HG03095 (cell line): Measurements from ENCODE around the gene FUT1.

Experiments used
- ATAC-seq: cut with Tn5 transposase; IDR thresholded peaks from one replicate; pipeline ENCODE4 v1.9.1; 2021; ENCODE audit warnings: moderate library complexity; ENCODE audit not compliant: unreplicated experiment

The FUT1 gene

DNA sequence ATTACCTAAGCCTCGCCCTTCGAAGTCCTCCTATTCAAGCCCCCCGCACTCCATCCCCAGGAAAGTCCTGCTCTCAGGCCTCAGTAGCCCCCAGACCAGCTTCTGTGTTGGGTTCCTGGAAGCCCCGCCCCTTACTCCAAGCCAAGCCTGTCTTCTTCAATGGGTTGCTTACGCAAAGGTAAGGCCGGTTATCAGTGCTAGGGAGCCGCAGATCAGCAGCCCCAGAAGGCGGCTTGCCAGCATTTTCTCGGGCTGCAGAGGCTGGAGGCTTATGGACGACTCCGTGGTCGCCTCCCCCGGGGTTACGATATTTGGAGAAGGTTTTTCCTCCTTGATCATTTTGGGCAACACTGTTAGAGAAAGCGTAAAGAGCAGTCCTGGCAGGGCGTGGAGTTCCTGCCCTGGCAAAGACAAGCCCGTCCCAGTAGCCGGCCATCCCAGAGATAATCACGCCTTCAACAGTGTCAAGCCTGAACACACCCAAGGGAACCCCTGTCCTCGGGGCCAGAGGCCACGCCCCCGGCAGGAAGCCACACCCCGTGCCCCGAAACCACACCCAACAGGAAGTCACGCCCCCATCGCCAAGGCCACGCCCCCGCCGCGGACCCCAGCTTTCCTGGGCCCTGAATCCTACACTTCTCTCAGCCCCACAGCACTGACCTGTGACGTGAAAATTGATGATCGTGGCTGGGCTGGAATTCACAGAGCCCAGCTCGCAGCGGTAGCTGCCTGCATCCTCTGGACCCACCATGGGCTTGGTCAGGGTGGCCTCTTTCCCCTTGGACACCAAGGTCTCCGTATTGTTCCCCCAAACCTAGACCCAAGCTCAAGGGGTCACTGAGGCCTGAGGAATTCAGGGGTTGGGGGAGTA is 11.1 kb downstream of the FUT1 start:
- ATAC-seq, result no peak

- ATAC-seq, result no peak
Measured at GRCh38 chr19:48740164-48740972, 12.1 kb downstream of the FUT1 start, which contains the start of gene RASIP1. Gene RASIP1 (minus strand): TSS chr19:48740610. CDS start chr19:48740282, 328 bp downstream.

GRCh38 chr19:48739404-48740163 is 12.9 kb downstream of the FUT1 start:
- ATAC-seq, result no peak

DNA sequence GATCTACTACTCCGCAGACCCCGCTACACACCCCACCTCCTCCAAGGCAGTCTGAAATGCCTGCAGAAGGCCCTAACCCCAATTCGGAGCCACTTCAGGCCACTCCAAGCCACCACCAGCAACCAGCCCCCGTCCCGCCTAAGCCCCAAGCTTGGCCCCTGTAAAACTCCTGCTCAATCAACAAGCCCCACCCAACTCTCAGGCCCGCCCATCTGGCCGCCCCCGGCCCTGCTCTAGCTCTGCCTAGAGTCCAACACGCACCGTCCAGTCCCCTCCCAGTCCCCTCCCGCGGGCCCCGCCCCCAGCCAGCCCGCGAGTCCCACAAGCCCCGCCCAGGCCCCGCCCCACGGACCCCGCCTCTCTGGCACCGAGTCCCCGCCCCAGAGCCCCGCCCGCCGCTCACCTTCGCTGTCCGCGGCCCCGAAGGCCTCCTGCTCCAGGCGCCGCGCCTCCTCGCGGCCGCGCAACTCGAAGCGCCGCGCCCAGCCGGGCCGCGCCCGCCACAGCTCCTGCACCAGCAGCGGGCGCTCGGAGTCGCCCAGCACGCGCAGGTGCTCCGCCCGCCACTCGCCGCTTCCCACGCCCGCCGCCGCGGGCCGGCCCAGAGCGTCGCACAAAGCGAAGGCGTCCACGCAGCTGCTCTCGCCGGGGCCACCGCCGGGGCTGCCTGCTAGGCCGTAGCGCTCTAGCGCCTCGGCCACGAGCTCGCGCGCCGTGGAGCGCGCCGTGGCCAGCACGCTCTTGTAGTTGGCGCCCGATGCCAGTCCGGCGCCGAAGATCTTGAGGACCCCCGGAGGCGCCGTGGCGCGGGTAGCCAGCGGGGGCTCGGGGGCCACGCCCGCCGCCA is 13.7 kb downstream of the FUT1 start:
- ATAC-seq, result no peak

DNA sequence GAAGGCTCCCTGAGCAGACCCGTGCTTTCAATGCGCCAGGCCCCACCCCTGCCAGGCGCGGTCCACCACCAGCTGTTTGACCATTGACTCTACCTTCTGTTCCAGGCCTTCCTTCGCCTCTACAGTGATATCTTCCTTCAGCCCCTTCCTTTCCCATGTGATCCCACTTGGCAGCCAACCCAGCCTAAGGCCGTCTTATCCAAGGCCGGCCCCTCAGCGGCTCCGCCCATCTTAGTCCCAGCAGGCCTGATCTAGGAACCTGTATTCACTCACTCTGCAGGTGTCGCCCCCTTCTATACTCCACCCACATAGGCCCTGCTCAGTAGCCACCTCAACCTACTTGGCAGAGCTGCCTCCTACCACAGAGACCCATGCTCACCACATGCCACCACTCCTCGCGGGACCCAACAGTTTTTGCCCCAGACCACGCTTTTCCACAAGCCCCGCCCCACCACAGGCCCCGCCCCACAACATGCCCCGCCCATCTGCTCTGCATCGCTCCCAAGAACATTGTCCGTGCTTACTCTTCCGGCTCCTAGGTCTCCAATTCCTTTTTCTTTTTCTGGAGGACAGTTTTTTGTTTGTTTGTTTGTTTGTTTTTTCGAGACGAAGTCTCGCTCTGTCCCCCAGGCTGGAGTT is 15.0 kb downstream of the FUT1 start:
- ATAC-seq, result no peak

- ATAC-seq, result no peak
Measured at GRCh38 chr19:48735031-48735615, 17.3 kb downstream of the FUT1 start.

GRCh38 chr19:48734625-48735024 is 17.8 kb downstream of the FUT1 start:
- no peak for ATAC-seq

- no peak for ATAC-seq
Measured at GRCh38 chr19:48731452-48731851, 21.0 kb downstream of the FUT1 start.

- no peak for ATAC-seq
Measured at GRCh38 chr19:48728911-48729664, 23.4 kb downstream of the FUT1 start.

GRCh38 chr19:48726556-48726955 is 25.9 kb downstream of the FUT1 start:
- no peak for ATAC-seq

DNA sequence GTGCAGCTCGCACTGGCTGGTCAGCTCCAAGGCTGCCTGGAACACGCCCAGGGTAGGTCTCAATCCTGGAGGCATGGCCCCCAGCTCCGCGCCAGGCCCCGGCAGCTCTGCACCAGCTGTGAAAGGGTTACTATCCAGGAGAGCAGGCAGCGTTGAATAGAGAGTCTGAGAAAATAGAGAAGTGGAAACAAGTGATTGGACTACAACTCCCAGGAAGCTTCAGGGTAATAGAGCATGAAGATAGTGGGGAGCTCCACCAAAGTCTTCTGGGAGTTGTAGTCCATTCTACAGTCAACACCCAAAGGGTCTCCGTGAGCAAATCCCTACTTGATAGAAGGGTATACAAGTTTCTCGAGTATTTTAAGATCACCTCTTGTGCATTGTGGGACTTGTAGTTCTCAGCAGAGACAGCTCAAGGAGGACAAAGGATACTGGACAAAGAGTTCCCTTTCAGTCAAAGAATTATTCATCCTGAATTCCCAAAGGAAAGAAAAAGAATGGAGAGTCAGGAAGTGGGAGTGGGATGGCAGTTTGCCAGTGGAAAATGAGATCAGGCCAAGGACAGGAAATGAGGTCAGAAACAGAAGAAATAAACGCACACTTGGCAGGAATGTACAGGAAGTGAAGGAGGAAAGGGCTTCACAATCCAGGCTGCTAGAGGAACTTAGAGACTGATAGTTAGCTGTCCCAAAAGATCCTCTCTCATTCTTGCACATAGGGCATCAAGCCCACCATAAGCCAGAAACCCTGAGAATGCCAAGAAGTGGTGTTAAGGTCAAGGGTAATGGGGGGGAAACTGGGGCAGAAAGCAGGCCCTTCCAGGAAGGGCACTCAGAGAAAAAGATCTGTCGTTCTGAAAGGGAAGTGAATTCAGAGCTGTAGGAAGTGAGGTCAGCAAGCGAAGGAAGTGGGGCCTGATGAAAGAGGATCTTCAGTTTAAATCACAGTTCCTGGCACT is 27.4 kb downstream of the FUT1 start:
- no peak for ATAC-seq

DNA sequence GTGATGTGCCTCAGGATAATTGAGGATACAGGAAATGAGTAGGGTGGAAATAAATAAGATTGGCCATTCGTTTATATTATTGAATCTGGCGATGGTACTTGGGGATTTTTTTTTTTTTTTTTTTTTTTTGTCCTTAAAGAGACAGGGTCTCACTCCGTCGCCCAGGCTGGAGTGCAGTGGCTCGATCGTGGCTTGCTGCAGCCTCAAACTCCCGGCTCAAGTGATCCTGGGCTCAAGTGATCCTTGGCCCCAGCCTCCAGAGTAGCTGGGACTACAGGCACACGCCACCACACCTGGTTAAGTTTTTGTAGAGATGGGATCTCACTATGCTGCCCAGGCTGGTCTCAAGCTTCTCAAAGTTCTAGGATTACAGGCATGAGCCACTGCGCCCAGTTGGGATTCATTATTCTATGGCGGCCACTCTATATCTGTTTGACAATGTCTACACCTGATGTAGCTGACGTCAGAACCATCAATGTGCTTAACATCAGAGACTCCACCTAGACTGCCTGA is 30.2 kb downstream of the FUT1 start:
- no peak for ATAC-seq

DNA sequence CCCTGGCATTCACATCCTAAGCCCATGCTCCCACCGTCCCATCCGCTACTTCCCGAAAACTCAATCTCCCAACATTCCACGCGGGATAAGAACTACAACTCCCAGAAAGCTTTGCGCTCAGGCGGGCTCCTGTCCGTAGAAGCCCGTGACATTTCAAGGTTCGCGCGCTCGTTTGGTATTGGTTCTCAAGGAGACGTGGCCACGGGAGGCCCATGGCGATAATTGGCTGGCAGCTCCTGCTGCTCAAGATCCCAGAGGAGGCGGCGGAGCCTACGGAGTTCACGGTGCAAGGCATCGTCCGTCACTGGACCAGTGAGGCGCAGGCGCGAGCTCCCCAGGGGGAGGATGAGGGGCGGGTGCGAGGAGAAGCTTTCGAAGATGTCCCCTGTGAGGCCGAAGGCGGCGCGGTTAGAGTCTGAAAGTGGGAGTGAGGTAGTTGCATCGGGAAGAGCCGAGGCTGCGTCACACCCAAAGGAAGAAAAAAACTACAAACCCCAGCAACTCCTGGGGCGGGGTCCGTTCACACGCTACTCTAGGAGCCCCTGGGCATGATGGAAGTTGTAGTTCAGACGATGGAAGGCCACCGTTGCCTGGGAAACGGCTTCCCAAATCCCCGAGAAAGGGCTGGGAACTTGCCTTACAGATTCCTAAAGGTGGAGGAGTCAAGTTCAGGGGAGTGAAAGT is 31.7 kb downstream of the FUT1 start:
- ATAC-seq, result peak; percentile 73

- ATAC-seq, result no peak
Measured at GRCh38 chr19:48720251-48720612, 32.2 kb downstream of the FUT1 start.

DNA sequence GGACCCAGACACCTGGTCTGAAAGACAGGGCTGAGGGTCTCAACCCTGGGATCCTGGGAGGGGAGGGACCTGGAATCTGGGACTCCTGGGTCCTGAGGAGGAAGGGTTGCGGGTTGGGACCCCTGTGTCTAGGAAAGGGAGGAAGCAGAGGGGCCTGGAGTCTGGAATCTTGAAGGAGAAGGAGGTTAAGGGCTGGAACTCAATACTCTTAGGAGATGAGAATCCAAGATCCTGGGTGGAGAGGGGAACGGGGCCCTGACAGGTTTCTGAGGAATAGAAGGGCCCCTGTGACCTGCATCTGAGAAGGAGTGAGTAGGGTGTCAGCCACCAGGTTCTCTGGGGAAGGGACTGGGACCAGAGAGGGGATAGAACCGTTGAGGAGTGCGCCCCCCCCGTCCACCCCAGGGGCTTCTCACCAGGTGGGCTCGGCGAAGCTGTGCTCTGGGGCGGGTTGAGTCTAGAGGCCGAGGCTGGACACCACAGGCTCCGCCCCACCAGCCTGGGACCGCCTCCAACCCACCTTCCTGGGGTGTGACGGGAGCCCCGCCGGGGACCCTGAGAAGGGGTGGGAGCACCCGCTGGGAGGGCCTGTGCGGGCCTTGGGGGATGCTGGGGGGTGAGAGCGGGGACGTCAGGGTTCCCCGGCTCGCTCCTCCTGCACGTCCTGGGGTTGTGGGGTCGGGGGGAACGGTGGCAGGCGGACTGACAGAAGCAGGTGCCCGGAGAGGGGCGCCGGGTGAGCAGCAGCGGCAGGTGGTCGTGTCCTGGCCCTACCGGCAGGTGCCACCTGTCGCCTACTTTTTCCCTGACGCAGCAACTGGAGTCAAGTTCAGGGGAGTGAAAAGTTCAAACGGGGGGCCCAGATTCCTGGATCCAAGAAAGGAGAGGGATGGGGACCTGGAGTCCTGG is 32.9 kb downstream of the FUT1 start, which contains the start of gene MAMSTR:
Gene MAMSTR, minus strand, starts transcription at position 463 of the 909 bp plus-strand sequence. CDS start 694 bp downstream, outside the sequence.
- ATAC-seq, result no peak
